ENCODE data around the gene ANKRD37.
A peak's percentile ranks its signal among the peaks of the same experiment; 100 is the strongest.

The ANKRD37 gene

DNA sequence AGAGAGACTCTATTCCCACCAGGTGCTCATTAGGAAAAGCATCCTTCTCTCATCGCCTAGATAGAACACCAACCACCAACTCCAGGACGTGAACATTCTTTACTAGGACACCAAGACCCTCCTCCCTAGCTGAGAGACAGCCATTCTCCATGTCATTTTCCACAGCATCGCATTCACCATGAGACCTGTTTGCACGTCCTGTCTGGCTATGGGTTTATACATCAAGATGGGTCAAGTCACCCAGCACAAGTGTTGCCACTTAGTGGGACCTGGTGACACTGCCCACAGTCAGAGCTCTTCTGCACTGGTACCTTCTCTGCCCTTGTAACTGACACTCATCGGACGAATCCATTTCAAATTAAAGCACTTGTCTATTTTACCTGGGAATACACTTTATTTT, 18.4 kb upstream of the ANKRD37 start:
- no peak for DNase-seq
- in situ Hi-C loops (cut with MboI; ENCODE audit: low pct_unique_long_range_greater_than_20kb, low sequenced_read_pairs) = no loop called here

DNA sequence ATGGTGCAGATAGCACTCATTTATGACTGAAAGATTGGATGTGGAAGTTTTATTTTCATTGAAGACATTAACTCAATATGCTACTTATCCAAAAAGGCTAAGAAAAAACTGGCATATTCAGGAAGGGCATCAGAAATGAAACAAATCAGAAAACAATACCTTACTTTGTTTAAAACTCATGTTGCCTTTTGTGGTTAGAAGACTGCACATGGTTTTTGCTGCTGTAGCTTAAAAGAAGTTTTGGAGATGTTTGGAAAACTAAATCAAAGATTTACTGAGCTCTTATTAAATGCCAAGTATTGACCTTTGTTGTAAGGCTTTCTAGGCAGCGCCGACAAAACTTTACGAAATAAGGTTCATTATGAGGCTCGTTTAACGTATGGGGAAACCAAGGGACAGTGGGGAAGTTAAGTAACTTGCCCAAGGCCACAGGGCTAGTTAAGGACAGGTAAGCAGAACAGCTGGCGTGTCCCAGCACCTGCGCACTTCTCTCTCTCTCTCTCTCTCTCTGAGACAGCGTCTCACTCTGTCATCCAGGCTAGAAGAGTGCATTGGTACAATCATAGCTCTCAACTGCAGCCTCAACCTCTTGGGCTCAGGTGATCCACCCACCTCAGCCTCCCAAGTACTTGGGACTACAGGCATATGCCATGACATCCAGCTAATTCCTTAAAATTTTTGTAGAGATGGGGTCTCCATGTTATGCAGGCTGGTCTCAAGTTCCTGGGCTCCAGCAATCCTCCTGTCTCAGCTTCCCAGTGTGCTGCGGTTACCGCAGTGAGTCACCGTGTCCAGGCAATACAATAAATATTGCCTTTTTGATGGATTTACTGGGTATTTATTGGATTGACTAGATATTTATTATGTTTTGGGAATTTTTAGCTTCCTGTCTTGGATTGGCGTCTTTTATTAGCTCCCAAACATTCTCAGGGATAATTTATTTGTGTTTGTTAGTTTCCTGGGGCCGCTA, 17.0 kb upstream of the ANKRD37 start:
- DNase-seq = no peak
- in situ Hi-C loops (cut with MboI; ENCODE audit: low pct_unique_long_range_greater_than_20kb, low sequenced_read_pairs) = no loop called here

DNA sequence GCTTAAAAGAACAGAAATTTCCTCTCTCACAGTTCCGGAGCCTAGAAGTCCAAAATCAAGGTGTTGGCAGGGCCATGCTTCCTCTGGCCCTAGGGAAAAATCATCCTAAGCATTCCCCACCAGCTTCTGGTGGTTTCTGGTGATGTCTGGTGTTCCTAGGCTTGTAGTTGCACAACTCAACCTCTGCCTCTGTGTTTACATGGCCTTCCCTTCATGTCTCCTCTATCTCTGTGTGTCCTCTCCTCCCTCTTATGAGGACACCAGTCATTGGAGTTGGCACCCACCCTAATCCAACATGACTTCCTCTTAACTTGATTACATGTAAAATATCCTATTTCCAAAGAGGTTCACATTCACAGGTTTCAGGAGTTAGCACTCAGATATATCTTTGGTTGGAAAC, 16.3 kb upstream of the ANKRD37 start:
- DNase-seq = peak; percentile 37
- in situ Hi-C loops (cut with MboI; ENCODE audit: low pct_unique_long_range_greater_than_20kb, low sequenced_read_pairs) = no loop called here

DNA sequence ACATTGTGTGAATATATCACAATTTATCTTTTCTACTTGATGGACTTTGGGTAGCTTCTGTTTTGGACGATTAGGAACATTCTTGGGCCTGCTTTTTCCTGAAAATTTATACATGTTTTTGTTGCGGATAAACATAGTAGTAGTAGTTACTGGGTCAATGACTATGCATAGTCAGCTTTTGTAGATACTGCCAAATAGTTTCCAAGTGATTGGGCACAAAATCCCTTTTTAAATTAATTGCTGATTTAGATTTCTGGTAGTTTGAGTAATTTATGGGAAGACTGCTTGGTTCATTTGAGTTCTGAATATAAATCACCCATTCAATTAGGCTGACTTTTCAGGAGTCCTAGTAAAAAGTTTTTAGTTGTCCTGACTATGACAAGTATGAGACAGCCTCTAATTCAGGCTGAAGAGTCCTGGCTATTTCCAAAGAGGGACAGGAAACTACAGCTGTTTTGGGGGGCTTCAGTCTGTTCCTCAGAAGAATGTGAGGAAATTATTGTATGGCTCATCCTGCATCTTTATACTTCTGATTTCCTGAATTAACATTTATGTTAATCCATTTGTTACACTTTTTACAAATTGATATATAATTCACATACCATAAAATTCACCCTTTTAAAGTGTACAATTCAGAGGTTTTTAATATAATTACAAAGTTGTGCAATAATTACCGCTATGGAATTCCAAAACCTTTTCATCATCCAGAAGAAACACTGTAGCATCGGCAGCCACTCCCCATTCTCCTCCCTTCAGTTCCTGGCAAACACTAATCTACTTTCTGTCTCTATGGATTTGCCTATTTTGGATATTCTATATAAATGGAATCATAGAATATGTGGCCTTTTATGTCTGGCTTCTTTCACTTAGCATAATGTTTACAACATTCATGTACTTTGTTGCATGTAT, 15.1 kb upstream of the ANKRD37 start:
- no peak for DNase-seq
- in situ Hi-C loops (cut with MboI; ENCODE audit: low pct_unique_long_range_greater_than_20kb, low sequenced_read_pairs) = no loop called here

GRCh38 chr4:185382754-185383153, 13.9 kb upstream of the ANKRD37 start:
- in situ Hi-C loops (cut with MboI; ENCODE audit: low pct_unique_long_range_greater_than_20kb, low sequenced_read_pairs) = no loop called here
- no peak for DNase-seq

DNA sequence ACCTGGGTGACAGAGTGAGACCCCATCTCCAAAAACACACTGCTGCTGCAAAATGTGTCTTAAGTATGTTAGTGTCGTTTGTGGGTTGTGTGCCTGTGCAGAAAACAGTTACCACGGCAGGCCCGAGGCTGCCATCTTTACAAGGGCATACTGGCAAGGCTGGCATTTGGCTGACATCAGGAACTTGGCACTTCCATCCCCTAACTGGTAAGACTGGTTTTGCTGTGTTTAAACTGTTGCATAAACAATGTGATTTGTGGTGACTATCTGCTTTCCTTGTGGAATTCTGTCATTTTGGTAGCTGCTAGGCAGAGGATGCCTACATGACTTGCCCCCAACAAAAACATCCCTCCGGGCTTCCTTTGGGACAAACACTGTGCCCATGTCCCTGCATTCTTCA, 13.2 kb upstream of the ANKRD37 start:
- no peak for DNase-seq
- in situ Hi-C loops (cut with MboI; ENCODE audit: low pct_unique_long_range_greater_than_20kb, low sequenced_read_pairs) = no loop called here

- no peak for DNase-seq
- in situ Hi-C loops (cut with MboI; ENCODE audit: low pct_unique_long_range_greater_than_20kb, low sequenced_read_pairs) = no loop called here
These were observed 12.6 kb upstream of the ANKRD37 start for GRCh38 chr4:185384061-185384460.

DNA sequence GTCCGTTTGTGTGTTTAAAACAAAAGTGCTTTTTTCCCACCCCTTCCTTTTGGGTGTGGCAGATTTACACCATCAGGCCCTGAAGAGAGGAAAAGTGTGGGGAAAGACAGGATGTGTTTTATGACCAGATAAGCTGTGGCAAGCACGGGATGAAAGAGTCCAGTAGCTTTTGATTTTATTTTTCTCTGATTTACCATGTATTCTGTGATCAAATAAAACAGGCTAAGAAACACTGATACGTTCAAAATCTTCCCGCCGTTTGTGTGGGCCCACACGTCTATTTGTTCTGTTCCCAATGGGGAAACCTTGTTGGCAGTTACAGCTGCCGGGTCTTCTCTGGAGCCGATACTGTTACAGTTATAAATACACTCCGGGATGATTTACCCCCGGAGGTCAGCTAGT, 11.7 kb upstream of the ANKRD37 start:
- in situ Hi-C loops (cut with MboI; ENCODE audit: low pct_unique_long_range_greater_than_20kb, low sequenced_read_pairs) = no loop called here
- DNase-seq = peak; percentile 70

DNA sequence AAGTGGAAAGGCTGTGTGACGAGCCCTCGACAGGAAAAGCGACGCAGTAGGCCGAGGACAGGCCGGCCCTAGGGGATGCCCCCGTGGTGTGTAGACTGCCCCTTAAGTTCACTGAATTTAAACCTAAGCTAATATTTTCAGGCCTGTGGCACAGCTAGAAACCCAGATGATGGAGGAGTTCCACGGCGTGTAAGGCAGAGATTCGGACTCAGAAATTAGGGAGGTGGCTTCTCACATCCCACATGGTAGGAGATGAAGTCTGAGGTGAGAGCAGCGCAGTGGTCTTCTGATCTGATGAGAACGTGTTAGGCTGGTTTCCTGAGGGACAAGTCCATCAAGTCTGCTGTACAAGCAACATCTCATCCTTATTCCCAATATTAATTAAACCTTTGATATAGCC, 8.7 kb upstream of the ANKRD37 start:
- DNase-seq = no peak
- in situ Hi-C loops (cut with MboI; ENCODE audit: low pct_unique_long_range_greater_than_20kb, low sequenced_read_pairs) = no loop called here

- no peak for DNase-seq
- in situ Hi-C loops (cut with MboI; ENCODE audit: low pct_unique_long_range_greater_than_20kb, low sequenced_read_pairs) = no loop called here
These were observed 5.7 kb upstream of the ANKRD37 start for GRCh38 chr4:185390941-185391340.

- no peak for DNase-seq
- in situ Hi-C loops (cut with MboI; ENCODE audit: low pct_unique_long_range_greater_than_20kb, low sequenced_read_pairs) = no loop called here
These were observed 4.5 kb upstream of the ANKRD37 start for GRCh38 chr4:185392156-185392555.

DNA sequence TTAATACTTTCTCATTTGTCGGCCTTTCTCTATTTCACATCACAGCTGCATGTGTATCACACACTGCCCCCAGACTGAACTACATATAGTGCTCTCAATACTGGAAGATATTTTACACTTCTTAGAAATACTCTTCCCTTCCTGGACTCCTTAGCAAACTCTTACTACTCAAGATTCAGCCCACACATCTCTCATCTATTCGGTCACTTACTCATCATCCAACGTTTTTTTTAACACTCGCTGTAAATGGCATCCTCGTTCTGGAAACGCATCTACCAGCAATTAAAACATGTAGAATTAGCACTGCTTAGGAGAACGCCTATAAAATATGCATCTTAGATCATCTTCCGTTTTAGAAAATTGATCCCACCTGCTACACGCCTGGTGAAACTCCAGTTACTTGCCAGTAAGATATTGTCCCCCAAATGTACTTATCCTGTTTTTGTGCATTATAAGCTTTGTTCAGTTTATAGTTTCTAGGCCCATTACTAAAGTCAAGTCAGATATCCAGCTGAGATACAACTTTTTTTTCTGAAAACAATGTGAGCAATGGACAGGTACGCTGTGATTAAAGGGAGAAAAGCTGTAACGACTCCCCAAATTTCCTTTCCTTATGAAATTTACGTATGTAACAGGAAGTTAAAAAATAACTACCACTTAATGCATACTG, 1.9 kb upstream of the ANKRD37 start:
- in situ Hi-C loops (cut with MboI; ENCODE audit: low pct_unique_long_range_greater_than_20kb, low sequenced_read_pairs) = no loop called here
- DNase-seq = peak; percentile 46

DNA sequence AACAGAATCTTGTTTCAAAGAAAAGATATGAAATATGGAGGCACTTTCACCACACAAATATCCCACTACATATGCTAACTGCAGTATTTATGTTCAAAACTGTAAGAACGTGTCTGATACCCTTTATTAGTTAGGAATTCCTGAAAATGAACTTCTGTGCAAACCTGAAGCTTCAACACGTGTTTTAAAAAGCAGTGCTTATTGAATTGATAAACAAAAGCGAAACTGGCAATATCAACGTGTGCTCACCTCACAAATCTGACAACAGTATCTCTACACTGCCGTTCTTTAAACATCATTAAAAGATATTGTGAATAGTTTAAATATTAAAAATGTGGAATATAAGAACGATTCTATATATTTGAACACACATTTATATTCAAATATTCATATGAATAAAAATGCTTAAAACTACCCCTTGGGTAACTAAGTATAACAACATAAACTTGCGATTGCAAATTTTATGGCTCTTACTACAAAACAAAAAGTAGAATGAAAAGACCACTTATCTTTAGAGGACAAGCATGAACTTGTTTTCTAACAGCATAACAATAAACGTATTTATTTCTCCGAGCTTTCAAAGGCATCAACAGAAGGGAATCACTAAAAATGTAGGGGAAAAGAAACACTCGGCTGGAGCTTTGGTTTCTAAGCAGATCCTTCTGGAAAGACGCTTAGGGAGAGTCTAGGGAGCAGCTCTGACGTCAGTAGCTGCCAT, 1.2 kb upstream of the ANKRD37 start, which contains the start of gene LRP2BP:
LRP2BP (minus strand) TSS at position 687 of the 718 bp plus-strand sequence. CDS start 17,738 bp downstream, outside the sequence.
- in situ Hi-C loops (cut with MboI; ENCODE audit: low pct_unique_long_range_greater_than_20kb, low sequenced_read_pairs) = no loop called here
- DNase-seq = peak; percentile 46

GRCh38 chr4:185395956-185396723, 501 bp upstream of the ANKRD37 start:
- peak; percentile 96 for DNase-seq
- in situ Hi-C loops (cut with MboI; ENCODE audit: low pct_unique_long_range_greater_than_20kb, low sequenced_read_pairs) = no loop called here

DNA sequence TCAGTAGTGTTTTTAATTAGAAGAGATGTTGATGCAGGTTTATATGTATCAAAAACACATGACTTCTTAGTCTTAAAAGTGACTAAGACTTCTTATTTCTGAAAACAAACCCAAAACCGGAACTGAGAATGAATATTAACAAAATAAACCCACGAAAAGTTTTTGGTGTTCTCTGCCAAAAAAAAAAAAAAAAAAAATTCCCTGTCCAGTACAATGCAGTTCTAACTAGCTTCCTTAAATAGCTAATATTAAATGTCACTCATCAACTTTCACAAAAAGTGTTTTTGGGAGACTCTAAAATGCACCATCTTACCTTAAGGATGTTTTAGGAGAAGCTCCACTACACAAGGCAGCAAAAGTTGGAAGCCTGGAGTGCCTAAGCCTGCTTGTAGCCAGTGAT, 2.0 kb downstream of the ANKRD37 start:
- DNase-seq = no peak
- in situ Hi-C loops (cut with MboI; ENCODE audit: low pct_unique_long_range_greater_than_20kb, low sequenced_read_pairs) = no loop called here

GRCh38 chr4:185399466-185399865, 2.8 kb downstream of the ANKRD37 start:
- in situ Hi-C loops (cut with MboI; ENCODE audit: low pct_unique_long_range_greater_than_20kb, low sequenced_read_pairs) = no loop called here
- DNase-seq = no peak

GRCh38 chr4:185404031-185404430, 7.4 kb downstream of the ANKRD37 start:
- in situ Hi-C loops (cut with MboI; ENCODE audit: low pct_unique_long_range_greater_than_20kb, low sequenced_read_pairs) = no loop called here
- no peak for DNase-seq

All from KBM-7 (cell line).